ENCODE measurements around the gene AHCYL2.
A peak's percentile ranks its signal among the peaks of the same experiment; 100 is the strongest.

Gene AHCYL2

DNA sequence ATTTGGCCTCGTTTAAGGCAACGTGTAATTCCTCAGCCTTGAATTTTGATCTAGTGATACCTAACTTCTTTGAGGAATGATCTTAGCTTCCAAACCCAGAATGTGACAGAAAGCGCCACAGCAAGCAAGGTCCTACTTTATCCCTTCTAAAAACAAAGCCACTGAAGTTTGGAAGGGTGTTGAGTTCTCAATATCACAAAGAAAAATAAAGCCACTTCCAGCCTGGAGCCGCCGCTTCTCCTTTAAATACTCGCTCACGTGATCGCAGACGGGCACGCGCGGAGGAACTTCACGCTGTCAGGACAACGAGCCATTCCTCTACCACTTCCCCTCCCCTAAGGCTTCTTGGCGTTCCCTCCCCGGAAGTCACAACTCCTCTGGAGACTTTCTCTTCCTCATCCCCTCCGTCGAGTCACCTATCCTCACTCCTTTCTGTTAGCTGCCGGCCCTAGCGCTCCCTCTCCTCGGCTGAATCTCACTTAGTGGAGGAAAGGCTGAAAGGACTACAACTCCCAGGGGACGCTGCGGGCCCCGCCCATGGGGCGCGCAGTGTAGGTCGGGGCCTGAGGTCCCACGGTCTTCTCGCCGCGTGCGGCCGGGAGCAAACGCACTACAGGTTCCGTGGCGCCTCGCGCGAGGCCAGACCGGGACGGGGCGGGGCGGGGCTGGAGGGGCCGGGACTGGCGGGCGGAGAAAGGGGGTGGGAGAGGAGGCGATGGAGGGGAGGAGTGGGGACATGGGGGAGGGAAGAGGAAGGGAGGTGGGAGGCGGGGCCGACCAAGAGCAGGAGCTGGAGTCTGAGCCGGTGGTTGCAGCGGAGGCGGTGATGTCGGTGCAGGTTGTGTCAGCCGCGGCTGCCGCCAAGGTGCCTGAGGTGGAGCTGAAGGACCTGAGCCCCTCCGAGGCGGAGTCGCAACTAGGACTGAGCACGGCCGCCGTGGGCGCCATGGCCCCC is at the start of gene AHCYL2:
Gene AHCYL2 (plus strand): TSS at position 780 of the 955 bp plus-strand sequence.
- DNase-seq = peak; percentile 98

DNA sequence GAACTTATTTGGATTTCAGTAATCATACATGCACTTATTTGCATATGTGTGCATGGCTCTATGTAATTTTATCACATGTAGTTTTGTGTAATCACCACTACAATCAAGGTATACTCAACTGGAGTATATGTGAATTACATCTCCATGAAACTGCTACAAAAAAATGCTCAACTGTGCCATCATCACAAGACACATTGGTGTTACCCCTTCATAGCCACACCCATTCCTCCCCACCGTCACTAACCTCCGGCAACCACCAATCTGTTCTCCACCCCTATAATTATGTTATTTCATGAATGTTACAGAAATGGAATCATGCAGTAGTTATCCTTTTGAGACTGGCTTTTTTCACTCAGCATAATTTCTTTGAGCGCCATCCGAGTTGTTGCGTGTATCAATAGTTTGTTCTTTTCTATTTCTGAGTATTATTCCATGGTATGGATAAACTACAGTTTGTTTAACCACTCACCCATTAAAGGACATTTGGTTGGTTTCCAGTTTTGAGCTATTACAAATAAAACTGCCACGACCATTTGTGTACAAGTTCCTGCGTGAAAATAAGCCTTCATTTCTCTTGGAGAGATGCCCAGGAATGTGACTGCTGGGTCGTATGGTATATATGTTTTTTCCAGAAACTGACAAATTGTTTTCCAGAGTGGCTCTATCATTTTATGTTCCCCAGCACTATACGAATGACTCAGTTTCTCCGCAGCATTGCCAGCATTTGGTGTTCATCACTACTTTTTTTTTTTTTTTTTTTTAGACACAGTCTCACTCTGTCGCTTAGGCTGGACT is 47.7 kb upstream of the AHCYL2 start:
- DNase-seq = no peak

DNA sequence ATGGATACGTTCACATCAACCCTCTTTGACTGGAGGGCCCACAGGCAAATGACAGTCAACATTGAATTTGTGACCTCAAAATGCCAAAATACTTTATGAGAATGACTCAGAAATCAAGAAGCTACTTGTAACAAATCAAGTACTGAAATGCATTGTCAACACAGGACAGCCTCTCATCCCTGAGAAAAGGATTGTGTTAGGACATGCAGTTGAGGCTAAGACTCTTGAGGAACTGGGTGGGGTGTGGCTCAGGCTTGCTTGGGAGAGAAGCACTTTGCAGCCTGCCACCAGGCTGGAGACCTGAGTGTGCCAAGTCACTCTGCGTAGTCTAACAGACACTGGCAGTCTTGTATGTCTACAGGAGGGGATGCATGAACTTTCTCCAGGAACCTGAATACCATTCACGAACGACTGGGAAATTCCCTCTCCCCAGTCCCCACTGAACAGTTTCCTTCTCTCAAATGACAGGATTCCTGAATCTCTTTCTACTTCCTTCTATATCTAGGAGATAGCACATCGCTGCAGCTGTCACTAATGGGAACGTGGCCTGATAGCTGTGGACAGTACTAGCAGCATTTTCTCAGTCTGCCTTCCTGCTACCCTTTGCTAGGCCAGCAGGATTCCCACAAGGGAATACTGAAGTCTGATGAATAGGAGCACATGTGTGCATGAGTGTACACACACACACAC is 39.7 kb upstream of the AHCYL2 start:
- no peak for DNase-seq

DNA sequence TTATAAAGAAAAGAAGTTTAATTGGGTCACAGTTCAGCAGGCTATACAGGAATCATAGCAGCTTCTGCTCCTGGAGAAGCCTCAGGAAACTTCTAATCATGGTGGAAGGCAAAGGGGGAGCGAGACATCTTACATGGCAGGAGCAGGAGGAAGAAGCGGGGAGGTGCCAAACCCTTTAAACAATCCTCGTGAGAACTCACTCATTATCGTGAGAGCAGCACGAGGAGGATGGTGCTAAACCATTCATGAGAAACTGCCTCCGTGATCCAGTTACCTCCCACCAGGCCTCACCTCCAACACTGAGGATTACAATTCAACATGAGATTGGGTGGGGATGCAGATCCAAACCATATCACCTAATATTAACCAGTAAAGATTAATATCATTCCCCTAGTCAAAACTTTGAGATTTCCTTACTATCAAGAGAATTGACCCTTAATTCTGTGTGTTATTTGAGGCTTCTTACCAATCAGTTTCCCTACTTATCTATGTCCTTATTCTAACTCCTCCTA is 38.0 kb upstream of the AHCYL2 start:
- no peak for DNase-seq

DNA sequence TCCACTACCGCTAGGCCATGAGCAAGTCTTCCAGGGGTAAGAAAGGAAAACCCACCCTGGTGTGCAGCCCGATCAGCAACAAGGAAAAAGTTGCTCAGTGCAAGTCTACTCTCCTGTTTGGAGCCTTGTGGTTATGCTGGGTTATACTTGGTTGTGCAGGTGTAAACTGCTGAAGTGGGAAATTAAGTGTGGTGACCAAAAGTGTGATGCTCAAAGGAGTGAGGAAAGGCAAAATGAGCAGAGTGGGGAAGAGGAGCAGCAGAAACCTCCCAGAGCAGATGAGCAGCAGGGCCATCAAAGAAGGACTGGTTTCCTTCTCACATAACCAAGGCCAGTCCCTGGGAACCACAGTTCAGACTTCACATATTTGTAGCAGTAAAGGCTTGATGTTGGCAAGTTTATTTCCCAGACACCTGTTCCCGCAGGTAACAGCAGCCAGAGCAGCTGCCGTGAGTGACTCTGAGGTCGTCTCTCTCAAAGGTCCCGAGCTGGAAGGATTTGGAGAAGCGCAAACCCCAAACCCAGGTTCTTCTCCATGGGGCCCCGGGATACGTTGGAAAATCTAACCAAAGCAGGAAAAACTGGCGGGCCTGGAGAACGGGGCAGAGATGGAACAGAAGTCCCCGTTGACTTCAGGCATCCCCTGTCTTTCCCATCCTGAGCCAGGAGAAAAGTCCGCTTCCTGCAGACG is 37.0 kb upstream of the AHCYL2 start:
- no peak for DNase-seq

DNA sequence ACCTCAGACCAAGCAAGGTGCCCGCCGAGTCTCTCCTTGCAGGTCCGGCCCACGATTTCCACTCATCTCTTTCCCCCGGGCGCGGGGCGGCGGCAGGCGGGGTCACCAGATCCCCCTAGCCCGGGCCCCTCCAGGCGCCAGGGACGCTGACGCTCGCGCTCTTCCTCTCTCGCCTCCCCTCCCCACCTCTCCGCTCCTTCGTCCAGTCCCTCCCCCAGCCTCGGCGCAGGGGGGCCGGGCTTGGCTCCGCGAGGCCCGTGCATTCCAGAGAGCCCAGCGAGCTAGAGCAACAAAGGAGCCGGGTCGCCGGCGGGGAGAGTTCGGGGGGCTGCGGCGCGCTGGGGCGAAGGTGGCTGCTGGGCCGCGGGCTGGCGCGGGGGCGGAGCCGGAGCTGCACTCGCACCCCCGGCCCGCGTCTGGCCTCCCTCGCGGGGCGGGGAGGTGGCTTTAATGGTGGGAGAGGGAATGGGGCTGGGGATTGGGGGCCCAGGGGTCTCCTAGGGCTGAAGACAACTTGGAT is 36.4 kb upstream of the AHCYL2 start, which contains the start of gene SMO:
Gene SMO (plus strand): TSS at position 262 of the 520 bp plus-strand sequence. CDS start 519 bp downstream, outside the sequence.
- no peak for DNase-seq

DNA sequence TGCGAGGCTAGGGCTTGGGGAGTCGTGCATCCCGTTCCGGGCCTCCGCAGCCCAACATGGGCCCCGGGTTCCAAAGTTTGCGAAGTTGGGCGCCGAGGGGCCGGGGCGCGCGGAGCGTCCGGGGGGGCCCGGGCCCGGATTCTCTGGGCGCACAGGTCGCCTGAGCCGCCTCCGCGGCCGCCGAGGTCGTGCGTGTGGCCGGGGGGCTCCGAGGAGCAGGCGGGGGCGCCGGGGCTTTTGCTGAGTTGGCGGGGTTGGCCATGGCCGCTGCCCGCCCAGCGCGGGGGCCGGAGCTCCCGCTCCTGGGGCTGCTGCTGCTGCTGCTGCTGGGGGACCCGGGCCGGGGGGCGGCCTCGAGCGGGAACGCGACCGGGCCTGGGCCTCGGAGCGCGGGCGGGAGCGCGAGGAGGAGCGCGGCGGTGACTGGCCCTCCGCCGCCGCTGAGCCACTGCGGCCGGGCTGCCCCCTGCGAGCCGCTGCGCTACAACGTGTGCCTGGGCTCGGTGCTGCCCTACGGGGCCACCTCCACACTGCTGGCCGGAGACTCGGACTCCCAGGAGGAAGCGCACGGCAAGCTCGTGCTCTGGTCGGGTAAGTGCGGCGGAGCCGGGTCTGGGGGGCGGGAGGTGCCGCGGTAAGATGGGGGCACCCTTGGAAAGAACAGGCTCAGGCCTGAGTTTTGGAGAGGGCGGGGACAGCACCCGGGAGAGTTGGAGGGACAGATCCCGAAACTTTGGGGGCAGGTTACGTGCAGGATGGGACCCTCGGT is 35.8 kb upstream of the AHCYL2 start:
- DNase-seq = no peak

DNA sequence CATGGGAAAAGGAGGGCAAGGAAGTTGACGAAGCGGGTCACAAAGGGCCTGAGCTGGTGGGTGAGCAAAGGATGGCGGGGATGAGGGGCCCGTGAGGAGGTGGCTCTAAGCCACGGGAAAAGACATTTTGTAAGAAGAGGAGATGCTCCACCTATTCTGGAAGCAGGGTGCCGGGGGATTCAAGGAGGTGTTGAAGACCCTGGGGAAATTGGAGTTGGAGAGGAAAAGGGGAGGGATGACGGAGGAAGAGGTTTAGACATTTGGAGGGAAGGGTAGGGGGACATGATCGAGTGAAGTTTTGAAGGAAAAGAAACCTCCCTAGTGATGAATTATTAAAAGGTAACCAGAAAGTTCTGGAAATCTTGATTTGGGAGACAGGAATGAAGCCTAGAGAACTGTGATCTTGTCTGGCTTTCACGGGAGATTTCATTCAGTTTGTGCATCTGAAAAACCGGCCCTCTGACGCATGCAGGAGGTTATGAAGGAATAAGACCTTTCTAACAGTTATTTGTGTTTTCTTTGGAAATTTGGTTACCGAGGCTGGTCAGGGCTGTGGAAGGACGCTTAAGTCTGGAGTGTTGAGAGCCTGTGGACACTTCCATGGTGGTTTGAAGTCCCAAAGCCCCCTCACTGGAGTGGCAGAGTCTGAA is 35.0 kb upstream of the AHCYL2 start:
- DNase-seq = no peak

DNA sequence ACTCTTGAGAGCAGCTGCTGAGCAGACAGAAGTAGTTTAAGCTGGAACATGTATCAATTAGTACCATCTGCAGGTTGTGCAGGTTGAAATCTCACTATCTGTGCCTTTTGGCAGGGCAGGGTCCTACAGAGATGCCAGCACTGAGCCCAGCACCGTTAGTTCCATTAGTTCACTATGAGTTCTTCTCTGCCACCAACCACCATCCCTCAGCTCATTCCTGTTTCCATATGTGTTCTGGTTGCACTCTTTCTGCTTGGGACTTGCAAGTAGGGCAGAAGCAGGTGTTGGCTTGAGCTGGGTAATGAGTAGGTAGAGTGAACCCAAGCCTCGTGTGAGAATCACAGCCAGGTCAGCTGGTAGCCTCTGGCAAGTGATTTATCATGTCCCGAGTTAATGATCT is 33.6 kb upstream of the AHCYL2 start:
- DNase-seq = no peak

DNA sequence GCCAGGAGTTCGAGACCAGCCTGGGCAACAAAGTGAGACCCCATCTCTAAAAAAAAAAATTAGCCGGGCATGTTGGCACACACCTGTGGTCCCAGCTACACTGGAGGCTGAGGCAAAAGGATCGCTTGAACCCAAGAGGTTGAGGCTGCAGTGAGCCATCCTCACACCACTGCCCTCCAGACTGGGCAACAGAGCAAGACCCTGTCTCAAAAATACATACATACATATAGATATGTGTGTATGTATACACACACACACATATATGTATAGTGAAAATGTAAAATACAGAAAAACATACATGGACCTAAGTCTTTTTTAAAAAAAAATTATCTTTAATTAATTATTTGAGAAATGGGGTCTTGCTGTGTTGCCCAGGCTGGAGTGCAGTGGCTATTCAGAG is 30.9 kb upstream of the AHCYL2 start:
- no peak for DNase-seq

DNA sequence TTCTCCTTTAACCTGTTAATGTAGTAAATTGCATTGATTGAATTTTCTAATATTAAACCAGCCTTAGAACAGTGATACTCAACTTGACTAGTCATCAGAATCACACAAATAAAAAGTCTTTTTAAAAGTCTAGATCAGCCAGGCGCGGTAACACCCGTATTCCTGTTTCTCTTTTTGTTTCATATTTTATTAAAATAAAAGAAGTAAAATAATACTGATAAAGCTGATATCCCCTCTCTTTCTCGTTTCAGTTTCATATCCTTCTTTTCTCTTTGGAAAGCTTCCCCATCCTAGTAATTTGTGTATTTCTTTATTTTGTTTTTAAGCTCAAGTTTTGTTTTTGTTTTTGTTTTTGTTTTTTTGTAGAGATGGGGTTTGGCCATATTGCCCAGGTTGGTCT is 27.1 kb upstream of the AHCYL2 start:
- no peak for DNase-seq

DNA sequence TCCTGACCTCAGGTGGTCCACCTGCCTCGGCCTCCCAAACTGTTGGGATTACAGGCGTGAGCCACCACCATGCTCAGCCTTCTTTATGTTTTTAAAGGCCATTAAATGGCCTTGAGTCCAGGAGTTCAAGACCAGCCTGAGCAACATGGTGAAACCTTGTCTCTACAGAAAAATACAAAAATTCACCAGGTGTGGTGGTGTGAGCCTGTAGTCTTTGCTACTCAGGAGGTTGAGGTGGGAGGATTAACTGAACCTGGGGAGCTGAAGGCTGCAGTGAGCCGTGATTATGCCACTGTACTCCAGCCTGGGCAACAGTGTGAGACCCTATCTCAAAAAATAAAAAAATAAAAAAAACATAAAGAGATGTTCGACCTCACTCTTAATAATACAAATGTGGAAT is 25.4 kb upstream of the AHCYL2 start:
- DNase-seq = no peak

DNA sequence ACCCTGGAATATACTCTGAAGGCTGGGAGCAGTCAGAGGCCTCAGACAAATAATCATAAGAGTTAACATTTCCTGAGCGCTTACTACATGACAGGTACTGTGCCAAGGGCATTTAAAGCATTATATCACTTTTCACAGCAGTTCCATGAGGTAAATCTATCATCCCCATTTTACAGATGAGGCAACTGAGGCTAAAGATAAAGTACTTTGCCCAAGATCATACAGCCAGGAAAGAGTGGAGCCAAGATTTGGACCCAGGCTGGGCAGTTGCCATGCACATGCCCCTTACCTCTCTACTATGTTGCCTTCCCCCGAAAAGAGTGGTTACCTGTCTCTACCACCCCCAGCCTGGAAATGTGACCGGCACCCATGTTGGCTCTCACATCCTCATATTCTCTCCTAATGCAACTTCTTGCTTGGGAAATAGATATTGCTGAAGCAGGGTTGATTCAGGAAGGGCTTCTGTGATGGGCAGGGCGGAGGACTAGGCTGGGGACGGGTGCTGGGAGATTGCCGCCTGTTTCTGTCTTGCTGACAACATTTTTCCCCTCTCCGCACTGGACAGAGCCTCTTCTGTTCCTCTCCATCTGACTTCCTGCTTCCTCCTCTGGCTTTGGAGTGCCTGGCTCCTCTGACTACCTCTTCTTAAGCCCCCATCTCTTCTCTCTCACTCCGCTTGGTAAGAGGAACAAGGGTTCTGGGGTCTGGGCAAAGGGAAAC is 22.6 kb upstream of the AHCYL2 start:
- DNase-seq = no peak

DNA sequence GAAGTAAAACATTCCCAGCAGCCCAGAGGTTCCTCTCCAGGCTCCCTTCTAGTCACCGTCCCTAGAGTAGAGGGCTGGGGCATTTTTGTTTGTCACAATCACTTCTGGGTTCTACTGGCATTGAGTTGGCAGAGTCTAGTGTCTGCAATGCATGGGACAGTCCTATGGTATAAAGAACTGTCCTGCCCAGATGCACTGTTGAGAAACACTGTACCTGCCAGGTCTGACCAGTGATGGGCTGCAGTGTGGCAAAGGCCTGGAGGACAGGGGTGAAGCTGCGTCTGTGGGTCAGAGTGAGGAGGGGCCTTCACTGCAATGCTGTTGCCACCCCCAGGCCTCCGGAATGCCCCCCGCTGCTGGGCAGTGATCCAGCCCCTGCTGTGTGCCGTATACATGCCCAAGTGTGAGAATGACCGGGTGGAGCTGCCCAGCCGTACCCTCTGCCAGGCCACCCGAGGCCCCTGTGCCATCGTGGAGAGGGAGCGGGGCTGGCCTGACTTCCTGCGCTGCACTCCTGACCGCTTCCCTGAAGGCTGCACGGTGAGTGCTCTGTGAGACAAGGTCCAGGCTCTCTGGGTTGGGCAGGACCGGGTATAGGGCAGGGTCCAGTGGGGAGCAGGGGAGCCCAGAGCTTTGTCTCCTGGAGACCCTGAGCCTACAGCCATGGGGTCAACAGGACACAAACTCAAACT is 21.6 kb upstream of the AHCYL2 start:
- DNase-seq = no peak

DNA sequence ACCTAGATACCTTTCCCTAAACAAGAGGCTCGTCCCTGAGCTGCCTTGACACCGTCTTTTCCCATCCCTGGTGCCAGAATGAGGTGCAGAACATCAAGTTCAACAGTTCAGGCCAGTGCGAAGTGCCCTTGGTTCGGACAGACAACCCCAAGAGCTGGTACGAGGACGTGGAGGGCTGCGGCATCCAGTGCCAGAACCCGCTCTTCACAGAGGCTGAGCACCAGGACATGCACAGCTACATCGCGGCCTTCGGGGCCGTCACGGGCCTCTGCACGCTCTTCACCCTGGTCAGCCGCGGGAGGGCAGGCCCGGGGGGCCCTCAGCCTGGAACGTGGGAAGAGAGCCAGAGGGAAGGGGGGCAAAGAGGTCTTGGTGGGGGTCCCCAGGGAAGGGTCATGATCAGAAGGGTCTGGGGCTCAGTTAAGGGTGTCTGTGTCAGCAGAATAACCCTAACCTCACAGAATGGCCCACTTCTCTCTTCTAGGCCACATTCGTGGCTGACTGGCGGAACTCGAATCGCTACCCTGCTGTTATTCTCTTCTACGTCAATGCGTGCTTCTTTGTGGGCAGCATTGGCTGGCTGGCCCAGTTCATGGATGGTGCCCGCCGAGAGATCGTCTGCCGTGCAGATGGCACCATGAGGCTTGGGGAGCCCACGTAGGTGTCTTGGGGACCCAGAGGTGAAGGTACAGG is 19.6 kb upstream of the AHCYL2 start:
- no peak for DNase-seq

DNA sequence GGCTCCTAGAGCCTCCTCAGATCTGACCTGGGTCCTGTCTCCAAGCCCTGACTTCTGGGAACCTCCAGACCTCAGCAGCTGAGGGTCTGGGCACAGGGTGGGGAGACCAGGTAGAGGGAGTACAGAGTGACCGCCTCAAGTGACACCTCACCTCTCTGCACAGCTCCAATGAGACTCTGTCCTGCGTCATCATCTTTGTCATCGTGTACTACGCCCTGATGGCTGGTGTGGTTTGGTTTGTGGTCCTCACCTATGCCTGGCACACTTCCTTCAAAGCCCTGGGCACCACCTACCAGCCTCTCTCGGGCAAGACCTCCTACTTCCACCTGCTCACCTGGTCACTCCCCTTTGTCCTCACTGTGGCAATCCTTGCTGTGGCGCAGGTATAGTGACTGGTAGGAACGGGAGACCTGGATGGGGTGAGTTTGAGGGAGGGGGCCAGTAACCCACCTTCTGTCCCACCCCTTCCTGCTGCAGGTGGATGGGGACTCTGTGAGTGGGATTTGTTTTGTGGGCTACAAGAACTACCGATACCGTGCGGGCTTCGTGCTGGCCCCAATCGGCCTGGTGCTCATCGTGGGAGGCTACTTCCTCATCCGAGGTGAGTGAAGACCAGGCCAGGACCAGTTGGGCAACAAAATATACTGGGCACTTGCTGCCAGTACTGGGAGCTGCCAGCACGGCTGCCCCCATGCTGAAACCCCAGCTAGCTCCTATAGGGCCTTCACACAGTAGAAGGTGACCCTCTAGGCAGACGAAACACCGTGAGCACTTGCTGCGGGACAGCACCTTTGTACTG is 18.6 kb upstream of the AHCYL2 start:
- DNase-seq = no peak

DNA sequence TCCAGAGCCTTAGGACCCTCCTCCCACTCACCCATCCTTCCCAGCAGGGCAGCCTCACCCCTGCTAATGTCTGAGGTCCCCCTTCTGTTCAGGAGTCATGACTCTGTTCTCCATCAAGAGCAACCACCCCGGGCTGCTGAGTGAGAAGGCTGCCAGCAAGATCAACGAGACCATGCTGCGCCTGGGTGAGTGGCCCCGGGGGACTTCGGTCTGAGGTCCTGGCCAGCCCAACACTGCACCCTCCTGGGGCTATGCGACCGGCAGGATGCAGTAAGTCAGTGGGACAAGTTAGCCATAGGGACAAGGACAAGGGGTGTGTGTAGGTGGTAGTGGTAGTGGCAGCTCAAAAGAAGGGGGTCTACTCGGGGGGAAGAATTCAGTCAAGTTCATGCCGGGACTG is 16.2 kb upstream of the AHCYL2 start:
- DNase-seq = no peak
